Endothelial cell of umbilical vein (primary cell): ENCODE measurements around the gene GDE1. TPM values are rescaled to one million over a fixed set of nuclear protein-coding genes. Genes with fewer than 3 reads are reported as not detected.

Source experiments
- BruUV-seq: library from RNA; stranded (reverse); fragments of 400-500 nt; replicated peaks from 2 replicates; lab custom pipeline; 2021; lab: Mats Ljungman, UMichigan
- CTCF ChIA-PET: fragments of 300-600, 350-600 bp; sonication (Branson Sonifier 250); formaldehyde crosslinking; loops from one replicate; lab custom pipeline; 2021; ENCODE audit warnings: antibody characterized with exemption, inconsistent platforms; lab: Charles Lee
- POLR2A ChIA-PET: fragments of 300-600, 350-600 bp; sonication (Branson Sonifier 250); formaldehyde crosslinking; loops from one replicate; lab custom pipeline; 2021; ENCODE audit warnings: antibody characterized with exemption, inconsistent platforms; lab: Charles Lee
- DNase-seq: peaks from one replicate; pipeline ENCODE4 v3.0.0-alpha.2; 2011; ENCODE audit warnings: low read depth, low spot score
- FAIRE-seq: peaks from 2 replicates; lab custom pipeline; 2011; peaks lifted over from hg19 to GRCh38; lab: Jason Lieb, UNC
- H2AFZ ChIP-seq: 2 replicates; pipeline ENCODE4 v1.6.0; 2012; ENCODE audit warnings: low read depth, low read length, control low read depth, inconsistent platforms
- H3K27ac ChIP-seq: 2 replicates; pipeline ENCODE4 v1.5.1; 2011; ENCODE audit warnings: low read depth, mild to moderate bottlenecking, control low read depth, low read length, moderate library complexity; ENCODE audit not compliant: insufficient read depth
- H3K27me3 ChIP-seq, 2 experiments: 2 replicates each; pipeline versions ENCODE4 v1.6.0 to v1.6.1; 2011; ENCODE audit warnings: low read length in 2 of 2, mixed read lengths in 1 of 2; ENCODE audit not compliant: control insufficient read depth in 2 of 2, insufficient read depth in 2 of 2
- H3K36me3 ChIP-seq, 2 experiments: 2 replicates in 1 of 2; 3 replicates in 1 of 2; pipeline ENCODE4 v1.5.1; 2011; ENCODE audit warnings: low read length in 2 of 2, mild to moderate bottlenecking in 1 of 2, moderate library complexity in 1 of 2; ENCODE audit not compliant: control insufficient read depth in 2 of 2, insufficient read depth in 2 of 2; ENCODE audit errors: extremely low read depth in 1 of 2
- H3K4me1 ChIP-seq: 3 replicates; pipeline ENCODE4 v1.5.1; 2011; ENCODE audit warnings: mild to moderate bottlenecking, low read length; ENCODE audit not compliant: control insufficient read depth, insufficient read depth; ENCODE audit errors: extremely low read depth
- H3K4me2 ChIP-seq: 2 replicates; pipeline ENCODE4 v1.6.1; 2011; ENCODE audit warnings: low read length, control low read depth, mixed read lengths; ENCODE audit not compliant: insufficient read depth
- H3K4me3 ChIP-seq, 3 experiments: fragments of 200-600 bp in 1 of 3; sonication (generic), shearing (Covaris generic) in 1 of 3; replicated peaks in 1 of 3; 2 replicates each; pipeline ENCODE4 v1.5.1; 2011 to 2016; ENCODE audit warnings: control low read depth in 3 of 3, low read length in 3 of 3, mild to moderate bottlenecking in 2 of 3, inconsistent platforms in 1 of 3, low read depth in 1 of 3, moderate library complexity in 1 of 3; ENCODE audit not compliant: insufficient read depth in 1 of 3
- H3K79me2 ChIP-seq: 2 replicates; pipeline ENCODE4 v1.6.0; 2012; ENCODE audit warnings: low read length, inconsistent platforms; ENCODE audit not compliant: control insufficient read depth, insufficient read depth
- H3K9ac ChIP-seq: replicated peaks from 2 replicates; pipeline ENCODE3; 2011; ENCODE audit warnings: low read length, control low read depth; ENCODE audit not compliant: insufficient read depth; ENCODE audit errors: extremely low read depth
- H3K9me1 ChIP-seq: replicated peaks from 3 replicates; pipeline ENCODE4 v1.6.0; 2011; ENCODE audit warnings: mild to moderate bottlenecking, low read length; ENCODE audit not compliant: control insufficient read depth, insufficient read depth; ENCODE audit errors: extremely low read depth
- H3K9me3 ChIP-seq: replicated peaks from 2 replicates; pipeline ENCODE4 v1.5.1; 2012; ENCODE audit warnings: low read length, inconsistent platforms; ENCODE audit not compliant: control insufficient read depth, insufficient read depth
- H4K20me1 ChIP-seq: replicated peaks from 2 replicates; pipeline ENCODE3; 2011; ENCODE audit warnings: mild to moderate bottlenecking, low read length; ENCODE audit not compliant: control insufficient read depth, insufficient read depth; ENCODE audit errors: extremely low read depth
- EZH2 ChIP-seq: IDR thresholded peaks from 2 replicates; pipeline ENCODE4 v1.6.1; 2012; ENCODE audit warnings: borderline replicate concordance, low read depth, mild to moderate bottlenecking, moderate library complexity, low read length, inconsistent platforms; ENCODE audit not compliant: severe bottlenecking
- FOS ChIP-seq: IDR thresholded peaks from 2 replicates; pipeline ENCODE4 v1.6.1; 2011; ENCODE audit warnings: mild to moderate bottlenecking, low read length, moderate library complexity, borderline replicate concordance; ENCODE audit not compliant: insufficient read depth
- GATA2 ChIP-seq: IDR thresholded peaks from 2 replicates; pipeline ENCODE4 v1.7.0; 2011; ENCODE audit warnings: low read depth, mild to moderate bottlenecking, moderate library complexity, mixed read lengths, low read length; ENCODE audit not compliant: insufficient read length, insufficient read depth
- JUN ChIP-seq: IDR thresholded peaks from 2 replicates; pipeline ENCODE4 v1.6.1; 2011; ENCODE audit warnings: borderline replicate concordance, low read depth; ENCODE audit not compliant: insufficient read length, insufficient read depth
- MYC ChIP-seq: IDR thresholded peaks from one replicate; pipeline ENCODE4 v1.6.1; 2011; ENCODE audit warnings: mild to moderate bottlenecking, low read depth, low read length
- POLR2A ChIP-seq: IDR thresholded peaks from 2 replicates; pipeline ENCODE4 v1.6.1; 2012; ENCODE audit warnings: low read depth, mild to moderate bottlenecking, control low read depth, low read length
- POLR2AphosphoS5 ChIP-seq: IDR thresholded peaks from 2 replicates; pipeline ENCODE4 v1.6.1; 2012; ENCODE audit warnings: low read depth, mild to moderate bottlenecking, control low read depth, low read length, moderate library complexity; ENCODE audit not compliant: insufficient read depth
- dilution Hi-C: fragments of 300-500 bp; cut with MboI; formaldehyde crosslinking; loops from one replicate; pipeline ENCODE4 v1.15.0; 2019; ENCODE audit warnings: low sequenced_read_pairs; ENCODE audit not compliant: extremely low pct_ligation_motif_present
- intact Hi-C: fragments of 100-400 bp; cut with micrococcal nuclease; formaldehyde crosslinking; loops from one replicate; pipeline ENCODE4 v1.10.0; 2022
- polyA plus RNA-seq, 4 experiments: library from polyadenylated mRNA; depleted of rRNA in 3 of 4; stranded (reverse) in 3 of 4; unstranded in 1 of 4; fragments of >200 nt; gene quantifications; 2 replicates each; pipeline versions ENCODE4 v1.2.1 to v1.2.3, GENCODE V29; 2011 to 2012; ENCODE audit warnings: missing spikeins in 1 of 4
- total RNA-seq: library from RNA; stranded (reverse); gene quantifications from 2 replicates; pipeline ENCODE4 v1.2.3, GENCODE V29; 2021
- TF ChIP-seq, protein P1 (sequence below), 2 donors: IDR thresholded peaks; 1 replicate in 1 of 2; 2 replicates in 1 of 2; pipeline ENCODE4 v1.5.1; 2011; ENCODE audit warnings: low read length in 2 of 2, mild to moderate bottlenecking in 2 of 2, moderate library complexity in 2 of 2, control low read depth in 1 of 2, inconsistent platforms in 1 of 2, low read depth in 1 of 2; ENCODE audit not compliant: insufficient read depth in 1 of 2; ENCODE audit errors: extremely low read depth in 1 of 2
- TF ChIP-seq, protein P2 (sequence below): IDR thresholded peaks from 2 replicates; pipeline ENCODE4 v1.6.1; 2011; ENCODE audit not compliant: insufficient read depth, insufficient read length

Gene GDE1
- total and polyA plus RNA-seq, 2 donors (not counting 3 experiments of a cell fraction or from before 2014, with no cell fraction given): 34.9 to 50.5 TPM

DNA sequence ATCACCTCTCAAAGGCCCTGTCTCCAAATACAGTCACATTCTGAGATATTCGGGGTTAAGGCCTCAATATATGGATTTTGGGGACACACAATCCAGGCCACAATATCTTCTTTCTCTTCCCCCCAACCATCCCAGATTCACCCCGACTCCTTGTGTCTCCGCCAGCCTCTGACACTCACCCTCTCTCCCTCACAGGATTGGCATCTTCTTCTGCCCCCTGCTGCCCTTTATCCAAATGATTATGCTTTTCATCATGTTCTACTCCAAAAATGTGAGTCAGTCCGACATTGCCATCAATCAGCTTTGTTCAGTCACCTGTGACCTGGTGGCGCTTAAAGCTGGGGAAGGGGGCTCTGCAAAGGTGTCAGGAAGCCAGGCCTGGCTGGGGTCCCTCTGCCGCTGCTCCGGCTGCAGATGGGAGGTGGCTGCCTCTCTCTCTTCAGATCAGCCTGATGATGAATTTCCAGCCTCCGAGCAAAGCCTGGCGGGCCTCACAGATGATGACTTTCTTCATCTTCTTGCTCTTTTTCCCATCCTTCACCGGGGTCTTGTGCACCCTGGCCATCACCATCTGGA lies 35.1 kb downstream of the GDE1 start:
- no TSS peak for BruUV-seq
- H2AFZ ChIP-seq: no peak overlapping the region

DNA sequence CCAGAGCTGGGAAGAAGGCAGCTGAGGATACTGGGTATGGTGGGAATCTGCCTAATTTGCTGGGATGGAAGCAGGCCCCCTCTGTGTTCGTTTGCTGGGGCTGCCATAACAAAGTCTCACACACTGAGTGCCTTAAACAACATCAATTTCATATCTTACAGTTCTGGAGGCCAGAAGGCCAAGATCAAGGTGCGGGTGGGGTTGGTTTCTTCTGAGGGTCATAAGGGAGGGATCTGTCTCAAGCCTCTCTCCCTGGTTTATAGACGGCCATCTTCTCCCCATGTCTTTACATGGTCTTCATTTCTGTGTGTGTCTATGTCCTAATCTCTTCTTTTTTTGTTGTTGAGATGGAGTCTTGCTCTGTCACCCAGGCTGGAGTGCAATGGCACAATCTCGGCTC lies 35.8 kb downstream of the GDE1 start:
- dilution Hi-C loops (no loop called here), intact Hi-C loops (no loop called here)
- no peak for TF ChIP-seq GATA2
- TF ChIP-seq POLR2AphosphoS5: no peak
- TF ChIP-seq POLR2A: no peak
- no peak for TF ChIP-seq JUN
- TF ChIP-seq, protein P1, sequence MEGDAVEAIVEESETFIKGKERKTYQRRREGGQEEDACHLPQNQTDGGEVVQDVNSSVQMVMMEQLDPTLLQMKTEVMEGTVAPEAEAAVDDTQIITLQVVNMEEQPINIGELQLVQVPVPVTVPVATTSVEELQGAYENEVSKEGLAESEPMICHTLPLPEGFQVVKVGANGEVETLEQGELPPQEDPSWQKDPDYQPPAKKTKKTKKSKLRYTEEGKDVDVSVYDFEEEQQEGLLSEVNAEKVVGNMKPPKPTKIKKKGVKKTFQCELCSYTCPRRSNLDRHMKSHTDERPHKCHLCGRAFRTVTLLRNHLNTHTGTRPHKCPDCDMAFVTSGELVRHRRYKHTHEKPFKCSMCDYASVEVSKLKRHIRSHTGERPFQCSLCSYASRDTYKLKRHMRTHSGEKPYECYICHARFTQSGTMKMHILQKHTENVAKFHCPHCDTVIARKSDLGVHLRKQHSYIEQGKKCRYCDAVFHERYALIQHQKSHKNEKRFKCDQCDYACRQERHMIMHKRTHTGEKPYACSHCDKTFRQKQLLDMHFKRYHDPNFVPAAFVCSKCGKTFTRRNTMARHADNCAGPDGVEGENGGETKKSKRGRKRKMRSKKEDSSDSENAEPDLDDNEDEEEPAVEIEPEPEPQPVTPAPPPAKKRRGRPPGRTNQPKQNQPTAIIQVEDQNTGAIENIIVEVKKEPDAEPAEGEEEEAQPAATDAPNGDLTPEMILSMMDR (IDR thresholded peaks at IDR 0.05; ENCODE audit: extremely low read depth in 1 of 2, insufficient read depth in 1 of 2, low read depth in 1 of 2, low read length in 2 of 2): no peak
- TF ChIP-seq, protein P2, sequence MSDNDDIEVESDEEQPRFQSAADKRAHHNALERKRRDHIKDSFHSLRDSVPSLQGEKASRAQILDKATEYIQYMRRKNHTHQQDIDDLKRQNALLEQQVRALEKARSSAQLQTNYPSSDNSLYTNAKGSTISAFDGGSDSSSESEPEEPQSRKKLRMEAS: no peak
- TF ChIP-seq MYC: no peak
- TF ChIP-seq FOS: no peak
- TF ChIP-seq EZH2: no peak
- Histone ChIP-seq H3K9me3 (no peaks in the 10 kb centered on the region), H3K79me2 (no peaks in the 10 kb centered on the region), H3K4me1 (no peaks in the 10 kb centered on the region), H3K4me2 (no peak overlapping the region), H3K36me3 (no peaks in the 10 kb centered on the region), H2AFZ (no peak overlapping the region), H3K4me3 (no peak overlapping the region), H3K9ac (no peak overlapping the region), H3K27ac (no peak overlapping the region), H3K27me3 (no peaks in the 10 kb centered on the region), H4K20me1 (no peaks in the 10 kb centered on the region), H3K9me1 (no peaks in the 10 kb centered on the region)
- CTCF ChIA-PET: no interaction called here
- DNase-seq (no peak), FAIRE-seq (no peak)
- no TSS peak for BruUV-seq
- POLR2A ChIA-PET: no interaction called here

More for the DNA sequence above, 35.1 kb downstream of the GDE1 start:
- dilution Hi-C loops (no loop called here), intact Hi-C loops (no loop called here)
- Histone ChIP-seq H3K27me3 (no peaks in the 10 kb centered on the region), H3K27ac (no peak overlapping the region), H3K36me3 (no peaks in the 10 kb centered on the region), H3K4me3 (no peak overlapping the region), H3K4me1 (no peaks in the 10 kb centered on the region), H3K9me1 (no peaks in the 10 kb centered on the region), H3K4me2 (no peak overlapping the region), H3K9me3 (no peaks in the 10 kb centered on the region), H4K20me1 (no peaks in the 10 kb centered on the region), H3K9ac (no peak overlapping the region), H3K79me2 (no peaks in the 10 kb centered on the region)
- FAIRE-seq: no peak
- CTCF ChIA-PET: no interaction called here
- no peak for TF ChIP-seq FOS
- TF ChIP-seq, protein P1 (IDR thresholded peaks at IDR 0.05; ENCODE audit: extremely low read depth in 1 of 2, insufficient read depth in 1 of 2, low read depth in 1 of 2, low read length in 2 of 2): no peak
- no peak for TF ChIP-seq POLR2AphosphoS5
- no peak for TF ChIP-seq GATA2
- POLR2A ChIA-PET: no interaction called here
- DNase-seq: no peak
